HG02623 (cell line): ENCODE measurements around the gene RMRP.
"Not testable (repeated sequence)": the region's sequence is repeated elsewhere in the genome, so short reads cannot be mapped to it uniquely, and the experiment has no call there.

Source experiments
- ATAC-seq: cut with Tn5 transposase; IDR thresholded peaks from one replicate; pipeline ENCODE4 v1.9.1; 2021; ENCODE audit warnings: moderate library complexity; ENCODE audit not compliant: unreplicated experiment

Gene RMRP

GRCh38 chr9:35646153-35646532 lies 11.7 kb downstream of the RMRP start:
- ATAC-seq, result no peak

GRCh38 chr9:35645736-35646135 lies 12.1 kb downstream of the RMRP start:
- ATAC-seq, result not testable (repeated sequence)

- no peak for ATAC-seq
Observed at GRCh38 chr9:35643046-35643445, 14.8 kb downstream of the RMRP start.

- not testable (repeated sequence) for ATAC-seq
Observed at GRCh38 chr9:35641478-35641877, 16.3 kb downstream of the RMRP start.

GRCh38 chr9:35640431-35640830 lies 17.4 kb downstream of the RMRP start:
- not testable (repeated sequence) for ATAC-seq

GRCh38 chr9:35639631-35640030 lies 18.2 kb downstream of the RMRP start:
- no peak for ATAC-seq

GRCh38 chr9:35639225-35639624 lies 18.6 kb downstream of the RMRP start:
- not testable (repeated sequence) for ATAC-seq

- not testable (repeated sequence) for ATAC-seq
Observed at GRCh38 chr9:35638751-35639150, 19.1 kb downstream of the RMRP start.

GRCh38 chr9:35637427-35637955 lies 20.3 kb downstream of the RMRP start:
- not testable (repeated sequence) for ATAC-seq

- ATAC-seq, result not testable (repeated sequence)
Observed at GRCh38 chr9:35636877-35637246, 21.0 kb downstream of the RMRP start.

GRCh38 chr9:35636135-35636876 lies 21.5 kb downstream of the RMRP start:
- no peak for ATAC-seq

GRCh38 chr9:35635730-35636129 lies 22.1 kb downstream of the RMRP start:
- ATAC-seq, result no peak

GRCh38 chr9:35629597-35629996 lies 28.2 kb downstream of the RMRP start:
- no peak for ATAC-seq

GRCh38 chr9:35628389-35628991 lies 29.3 kb downstream of the RMRP start:
- no peak for ATAC-seq

GRCh38 chr9:35627575-35627974 lies 30.2 kb downstream of the RMRP start:
- no peak for ATAC-seq

- peak; percentile 34 for ATAC-seq
Observed at GRCh38 chr9:35619800-35620158, 38.0 kb downstream of the RMRP start.

GRCh38 chr9:35618854-35619799 lies 38.7 kb downstream of the RMRP start:
- peak; percentile 34 for ATAC-seq

GRCh38 chr9:35618325-35618727 lies 39.5 kb downstream of the RMRP start, which contains the start of gene CD72:
Gene CD72, minus strand, starts transcription at chr9:35618413. Its CDS starts 110 bp downstream, at chr9:35618303.
- ATAC-seq, result no peak

- ATAC-seq, result no peak
Observed at GRCh38 chr9:35617548-35617947, 40.3 kb downstream of the RMRP start.

GRCh38 chr9:35616681-35617459 lies 40.9 kb downstream of the RMRP start:
- peak; percentile 37 for ATAC-seq
